Naive thymus-derived CD4-positive, alpha-beta T cell (primary cell): ENCODE measurements around the gene CAMK2D. TPM values are rescaled to one million over a fixed set of nuclear protein-coding genes. Genes with fewer than 3 reads are reported as not detected.
A peak's percentile ranks its signal among the peaks of the same experiment; 100 is the strongest.

Experiments used
- ATAC-seq: fragments of 150-1000 bp; cut with Tn5 transposase; 2 replicates; pipeline ENCODE4 v1.10.0; 2021; ENCODE audit warnings: mild to moderate bottlenecking, moderate library complexity
- CTCF ChIA-PET: fragments of 350-600 bp; sonication (Branson Sonifier 250); formaldehyde crosslinking; loops from one replicate; lab custom pipeline; 2021; ENCODE audit warnings: antibody characterized with exemption; lab: Charles Lee
- POLR2A ChIA-PET: fragments of 350-600 bp; sonication (Branson Sonifier 250); formaldehyde crosslinking; loops from one replicate; lab custom pipeline; 2021; ENCODE audit warnings: antibody characterized with exemption, inconsistent platforms; lab: Charles Lee
- DNase-seq, 9 donors: peaks; one replicate each; pipeline versions ENCODE4 v3.0.0 to v3.0.0-alpha.2; 2020 to 2022; ENCODE audit warnings: mixed read lengths in 1 of 9
- H3K27ac ChIP-seq: one replicate; pipeline ENCODE4 v1.7.0; 2013; ENCODE audit warnings: mild to moderate bottlenecking, low read depth, low read length, moderate library complexity
- H3K27me3 ChIP-seq, 2 donors: one replicate each; pipeline ENCODE4 v1.7.0; 2013; ENCODE audit warnings: low read length in 2 of 2, mild to moderate bottlenecking in 2 of 2, moderate library complexity in 2 of 2; ENCODE audit not compliant: control insufficient read depth in 2 of 2, insufficient read depth in 2 of 2
- H3K36me3 ChIP-seq, 3 experiments: 1 replicate in 2 of 3; 2 replicates in 1 of 3; pipeline ENCODE4 v1.7.0; 2013; ENCODE audit warnings: low read length in 3 of 3, mild to moderate bottlenecking in 3 of 3, moderate library complexity in 1 of 3; ENCODE audit not compliant: insufficient read depth in 3 of 3, control insufficient read depth in 2 of 3
- H3K4me1 ChIP-seq, 2 donors: one replicate each; pipeline ENCODE4 v1.7.0; 2013; ENCODE audit warnings: low read length in 2 of 2, mild to moderate bottlenecking in 2 of 2, moderate library complexity in 1 of 2; ENCODE audit not compliant: control insufficient read depth in 2 of 2, insufficient read depth in 2 of 2
- H3K4me3 ChIP-seq: 2 replicates; pipeline ENCODE4 v1.7.0; 2013; ENCODE audit warnings: mild to moderate bottlenecking, low read length
- H3K9me3 ChIP-seq, 3 experiments: 1 replicate in 2 of 3; 2 replicates in 1 of 3; pipeline ENCODE4 v1.7.0; 2013; ENCODE audit warnings: low read length in 3 of 3; ENCODE audit not compliant: control insufficient read depth in 2 of 3
- H3K27ac Mint-ChIP-seq, 9 donors: one replicate each; pipeline ENCODE4 v1.8.0; 2020 to 2022; ENCODE audit warnings: mixed read lengths in 9 of 9, mild to moderate bottlenecking in 8 of 9, moderate library complexity in 5 of 9, inconsistent platforms in 2 of 9
- H3K27me3 Mint-ChIP-seq, 5 donors: one replicate each; pipeline ENCODE4 v1.8.0; 2021 to 2022; ENCODE audit warnings: mixed read lengths in 5 of 5, mild to moderate bottlenecking in 1 of 5
- H3K36me3 Mint-ChIP-seq, 5 donors: one replicate each; pipeline ENCODE4 v1.8.0; 2020 to 2022; ENCODE audit warnings: mixed read lengths in 5 of 5, mild to moderate bottlenecking in 3 of 5, inconsistent platforms in 1 of 5
- H3K4me1 Mint-ChIP-seq, 7 donors: one replicate each; pipeline ENCODE4 v1.8.0; 2020 to 2022; ENCODE audit warnings: mixed read lengths in 7 of 7, mild to moderate bottlenecking in 3 of 7, inconsistent platforms in 1 of 7
- H3K4me3 Mint-ChIP-seq, 10 donors: one replicate each; pipeline ENCODE4 v1.8.0; 2020 to 2022; ENCODE audit warnings: mild to moderate bottlenecking in 10 of 10, mixed read lengths in 10 of 10, moderate library complexity in 6 of 10, inconsistent platforms in 2 of 10
- H3K9me3 Mint-ChIP-seq, 11 donors: one replicate each; pipeline ENCODE4 v1.8.0; 2020 to 2022; ENCODE audit warnings: mixed read lengths in 11 of 11, mild to moderate bottlenecking in 4 of 11, inconsistent platforms in 1 of 11, moderate library complexity in 1 of 11
- intact Hi-C, 2 donors: fragments of 100-400 bp; cut with micrococcal nuclease; formaldehyde crosslinking; loops; one replicate each; pipeline ENCODE4 v1.15.1; 2023
- polyA plus RNA-seq, 2 donors: library from polyadenylated mRNA; unstranded; fragments of 300-500 nt; fragmentation: Illumina TruSeq; gene quantifications; one replicate each; pipeline ENCODE4 v1.2.3, GENCODE V29; 2021
- total RNA-seq, 6 experiments: library from RNA in 5 of 6; stranded (reverse) in 5 of 6; gene quantifications; 1 replicate in 5 of 6; 2 replicates in 1 of 6; pipeline ENCODE4 v1.2.3 and lab custom pipeline; 2021 to 2026

CAMK2D gene
- total and polyA plus RNA-seq, 7 experiments from 2014 or later, result 13.5 to 41.2 (median 36.1) TPM

- ATAC-seq (no peak), DNase-seq (no peak)
- no peaks in the 10 kb centered on the region for H3K36me3 ChIP-seq
- CTCF ChIA-PET, result no interaction called here
- no peaks in the 10 kb centered on the region for H3K27me3 ChIP-seq
- no peak overlapping the region for H3K4me3 ChIP-seq
- H3K27me3 Mint-ChIP-seq, result no peaks in the 10 kb centered on the region
- peaks cover 15 to 23% of the 10 kb centered on the region in 2 donors for H3K4me1 ChIP-seq
- intact Hi-C loops, result loop anchor here (2.0 to 10.0 kb wide), 7 partner anchors 45 to 745 kb away; no protein-coding TSS in a partner anchor
- H3K36me3 Mint-ChIP-seq, result peaks cover 0 to 7% (median 4%) of the 10 kb centered on the region in 5 donors
- peak overlapping the region in 4 of 10 donors; percentile 21 to 79 (median 66) for H3K4me3 Mint-ChIP-seq
- POLR2A ChIA-PET, result interaction anchor here (0.8 to 2.2 kb wide), 3 partner anchors 40 to 124 kb away, joined by 3 to 6 read pairs (median 3); partner anchors contain the start of gene CAMK2D
- H3K27ac ChIP-seq, result no peak overlapping the region
- H3K4me1 Mint-ChIP-seq, result peaks cover 28 to 63% (median 55%) of the 10 kb centered on the region in 7 donors
- peak overlapping the region in 4 of 9 donors; percentile 14 to 74 (median 56) for H3K27ac Mint-ChIP-seq
- H3K9me3 Mint-ChIP-seq, result peaks cover 0 to 5% (median 0%) of the 10 kb centered on the region in 11 donors
- no peaks in the 10 kb centered on the region for H3K9me3 ChIP-seq
These were observed 124.2 kb downstream of the CAMK2D start for GRCh38 chr4:113637363-113637762.

DNA sequence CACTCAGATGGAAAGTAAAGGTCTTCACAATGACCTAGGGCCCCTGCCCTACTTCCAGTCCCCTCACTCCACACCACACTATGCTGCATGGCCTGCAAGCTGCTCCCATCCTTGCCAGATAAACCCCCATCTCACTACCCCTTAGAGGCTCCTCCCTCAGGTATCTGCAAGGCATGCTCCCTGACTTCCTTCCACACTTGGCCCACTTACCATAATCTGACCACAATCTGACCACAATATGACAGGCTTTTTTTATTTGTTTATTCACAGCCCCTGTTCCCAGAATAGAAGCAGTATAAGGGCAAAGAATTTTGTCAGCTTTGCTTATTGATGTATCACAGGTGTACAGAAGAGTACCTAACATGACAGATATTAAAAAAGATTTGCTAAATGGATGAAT, 124.7 kb downstream of the CAMK2D start:
- H3K36me3 Mint-ChIP-seq, result peaks cover 0 to 7% (median 4%) of the 10 kb centered on the region in 5 donors
- ChIA-PET CTCF (interaction anchor here (1.0 kb wide), 1 partner anchor 89 kb away, joined by 3 read pairs; no protein-coding TSS in a partner anchor), POLR2A (interaction anchor here (1.0 to 2.2 kb wide), 2 partner anchors 12 to 124 kb away, joined by 3 to 6 read pairs; partner anchors contain the start of gene CAMK2D)
- peak in 7 of 9 donors; percentile 16 to 45 (median 33) for DNase-seq
- peak overlapping the region; percentile 5 for H3K4me3 ChIP-seq
- peak; percentile 79 for ATAC-seq
- H3K27me3 ChIP-seq, result no peaks in the 10 kb centered on the region
- peak overlapping the region; percentile 20 to 89 (median 70) for H3K27ac Mint-ChIP-seq
- no peak overlapping the region for H3K27ac ChIP-seq
- H3K4me1 Mint-ChIP-seq, result peaks cover 31 to 59% (median 51%) of the 10 kb centered on the region in 7 donors
- intact Hi-C loops, result loop anchor here (1.0 to 10.0 kb wide), 15 partner anchors 46 to 745 kb away; no protein-coding TSS in a partner anchor
- H3K36me3 ChIP-seq, result no peaks in the 10 kb centered on the region
- peak overlapping the region; percentile 21 to 79 (median 66) for H3K4me3 Mint-ChIP-seq
- no peaks in the 10 kb centered on the region for H3K27me3 Mint-ChIP-seq
- H3K4me1 ChIP-seq, result peaks cover 15 to 23% of the 10 kb centered on the region in 2 donors
- peaks cover 0 to 5% (median 0%) of the 10 kb centered on the region in 11 donors for H3K9me3 Mint-ChIP-seq
- H3K9me3 ChIP-seq, result no peaks in the 10 kb centered on the region

- intact Hi-C loops, result loop anchor here (1.0 to 10.0 kb wide), 15 partner anchors 46 to 746 kb away; no protein-coding TSS in a partner anchor
- Mint-ChIP-seq H3K4me1 (peaks cover 31 to 61% (median 51%) of the 10 kb centered on the region in 7 donors), H3K4me3 (peak overlapping the region; percentile 0 to 79 (median 66)), H3K27me3 (no peaks in the 10 kb centered on the region), H3K9me3 (peaks cover 0 to 5% (median 0%) of the 10 kb centered on the region in 11 donors), H3K27ac (peak overlapping the region; percentile 20 to 89 (median 70)), H3K36me3 (peaks cover 0 to 7% (median 4%) of the 10 kb centered on the region in 5 donors)
- Histone ChIP-seq H3K36me3 (no peaks in the 10 kb centered on the region), H3K4me1 (peaks cover 15 to 23% of the 10 kb centered on the region in 2 donors), H3K27me3 (no peaks in the 10 kb centered on the region), H3K27ac (no peak overlapping the region), H3K9me3 (no peaks in the 10 kb centered on the region), H3K4me3 (peak overlapping the region; percentile 5)
- CTCF ChIA-PET, result interaction anchor here (1.0 to 1.2 kb wide), 2 partner anchors 61 to 89 kb away, joined by 3 to 4 read pairs; no protein-coding TSS in a partner anchor
- ATAC-seq (peak; percentile 79), DNase-seq (peak in 7 of 9 donors; percentile 28 to 58 (median 38))
- POLR2A ChIA-PET, result interaction anchor here (1.0 to 2.2 kb wide), 2 partner anchors 12 to 125 kb away, joined by 3 to 6 read pairs; partner anchors contain the start of gene CAMK2D
These were observed 125.1 kb downstream of the CAMK2D start for GRCh38 chr4:113636438-113636818.

GRCh38 chr4:113635739-113636437, 125.7 kb downstream of the CAMK2D start:
- Mint-ChIP-seq H3K36me3 (peaks cover 0 to 9% (median 4%) of the 10 kb centered on the region in 5 donors), H3K27me3 (no peaks in the 10 kb centered on the region), H3K4me3 (peak overlapping the region in 2 of 10 donors; percentile 0 to 1), H3K4me1 (peaks cover 31 to 60% (median 50%) of the 10 kb centered on the region in 7 donors), H3K9me3 (peaks cover 0 to 5% (median 0%) of the 10 kb centered on the region in 11 donors), H3K27ac (peak overlapping the region in 6 of 9 donors; percentile 7 to 74 (median 26))
- H3K27me3 ChIP-seq, result no peaks in the 10 kb centered on the region
- H3K36me3 ChIP-seq, result no peaks in the 10 kb centered on the region
- no peak overlapping the region for H3K4me3 ChIP-seq
- ChIA-PET POLR2A (interaction anchor here (1.0 to 2.2 kb wide), 2 partner anchors 13 to 125 kb away, joined by 3 to 6 read pairs; partner anchors contain the start of gene CAMK2D), CTCF (interaction anchor here (1.0 to 1.2 kb wide), 2 partner anchors 62 to 88 kb away, joined by 3 to 4 read pairs; no protein-coding TSS in a partner anchor)
- DNase-seq (no peak), ATAC-seq (no peak)
- H3K4me1 ChIP-seq, result peaks cover 15 to 19% of the 10 kb centered on the region in 2 donors
- intact Hi-C loops, result loop anchor here (1.0 to 10.0 kb wide), 15 partner anchors 47 to 746 kb away; no protein-coding TSS in a partner anchor
- H3K9me3 ChIP-seq, result no peaks in the 10 kb centered on the region
- no peak overlapping the region for H3K27ac ChIP-seq

DNA sequence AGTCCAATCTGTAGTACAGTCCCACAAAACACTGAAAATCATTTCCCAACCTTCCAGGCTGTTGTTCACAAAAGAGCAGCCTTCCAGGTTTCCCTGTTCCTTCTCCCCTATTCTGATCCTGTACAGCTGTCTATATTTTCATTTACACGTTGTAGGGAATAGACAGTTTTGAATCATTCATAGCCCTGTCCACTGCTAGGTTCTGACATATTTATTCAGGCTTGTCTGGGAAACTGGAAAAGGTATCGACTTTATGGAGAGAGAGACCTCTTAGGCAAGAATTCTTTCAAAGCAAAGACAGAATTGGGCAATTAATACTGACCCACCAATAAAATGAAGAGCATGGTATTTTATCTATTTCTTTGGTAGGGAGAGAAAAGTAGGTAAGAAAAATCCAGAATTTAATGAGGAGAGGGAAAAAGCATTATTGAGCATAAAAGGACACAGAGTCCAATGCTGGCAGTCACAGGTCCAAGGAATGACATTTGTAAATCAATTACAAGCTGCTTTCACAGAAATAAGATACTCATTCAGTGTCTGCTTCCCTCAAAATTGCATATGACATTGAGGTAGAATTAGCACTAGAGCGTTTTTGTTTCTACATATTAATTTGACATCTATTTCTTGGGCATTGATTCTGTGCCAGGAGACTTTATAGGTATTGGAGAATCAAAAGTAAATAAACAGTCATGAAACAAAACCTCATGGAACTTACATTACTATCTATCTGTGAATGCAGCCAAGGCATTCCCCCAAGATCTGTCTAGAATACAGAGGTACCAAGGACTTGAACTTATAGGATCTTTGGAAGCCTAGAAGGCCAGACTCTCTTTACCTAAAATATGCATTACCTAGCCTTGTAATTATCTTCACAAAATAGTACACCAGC, 127.2 kb downstream of the CAMK2D start:
- H3K4me3 ChIP-seq, result no peak overlapping the region
- ChIA-PET POLR2A (no interaction called here), CTCF (no interaction called here)
- H3K27me3 Mint-ChIP-seq, result no peaks in the 10 kb centered on the region
- no peak overlapping the region for H3K27ac Mint-ChIP-seq
- peaks cover 10 to 15% of the 10 kb centered on the region in 2 donors for H3K4me1 ChIP-seq
- DNase-seq (no peak), ATAC-seq (no peak)
- intact Hi-C loops, result loop anchor here in 1 of 2 donors (10.0 kb wide), 2 partner anchors 240 to 440 kb away; no protein-coding TSS in a partner anchor
- no peaks in the 10 kb centered on the region for H3K36me3 ChIP-seq
- H3K9me3 Mint-ChIP-seq, result peaks cover 0 to 5% (median 0%) of the 10 kb centered on the region in 11 donors
- H3K27me3 ChIP-seq, result no peaks in the 10 kb centered on the region
- no peaks in the 10 kb centered on the region for H3K9me3 ChIP-seq
- peaks cover 32 to 59% (median 46%) of the 10 kb centered on the region in 7 donors for H3K4me1 Mint-ChIP-seq
- peaks cover 0 to 13% (median 4%) of the 10 kb centered on the region in 5 donors for H3K36me3 Mint-ChIP-seq
- H3K4me3 Mint-ChIP-seq, result no peak overlapping the region
- no peak overlapping the region for H3K27ac ChIP-seq
